HUES6 (cell line): ENCODE measurements around the gene MIDN.

Source experiments
- H3K27ac ChIP-seq: 2 replicates; pipeline ENCODE4 v1.7.0; 2013; ENCODE audit warnings: low read depth, mild to moderate bottlenecking, low read length, inconsistent platforms
- H3K27me3 ChIP-seq: 2 replicates; pipeline ENCODE4 v1.6.1; 2013; ENCODE audit warnings: low read length; ENCODE audit not compliant: control insufficient read depth, insufficient read depth
- H3K36me3 ChIP-seq: 2 replicates; pipeline ENCODE4 v1.6.1; 2013; ENCODE audit warnings: low read length; ENCODE audit not compliant: control insufficient read depth, insufficient read depth
- H3K4me1 ChIP-seq: 2 replicates; pipeline ENCODE4 v1.6.1; 2013; ENCODE audit warnings: low read length; ENCODE audit not compliant: control insufficient read depth, insufficient read depth
- H3K4me3 ChIP-seq: 2 replicates; pipeline ENCODE4 v1.5.1; 2013; ENCODE audit warnings: low read depth, low read length
- H3K9ac ChIP-seq: one replicate; pipeline ENCODE4 v1.6.1; 2013; ENCODE audit warnings: mild to moderate bottlenecking, low read length
- H3K9me3 ChIP-seq: 2 replicates; pipeline ENCODE4 v1.6.1; 2013; ENCODE audit warnings: low read depth, low read length; ENCODE audit not compliant: control insufficient read depth, insufficient read depth

MIDN gene

GRCh38 chr19:1277061-1277460 lies 28.7 kb downstream of the MIDN start:
- Histone ChIP-seq H3K4me1 (peaks cover 19% of the 10 kb centered on the region), H3K27me3 (no peaks in the 10 kb centered on the region), H3K9ac (no peak overlapping the region), H3K36me3 (peaks cover 45% of the 10 kb centered on the region), H3K27ac (no peak overlapping the region), H3K4me3 (peak overlapping the region; percentile 89; the same call in 1 of the 2 replicates), H3K9me3 (no peaks in the 10 kb centered on the region)

- Histone ChIP-seq H3K36me3 (peaks cover 35% of the 10 kb centered on the region), H3K9ac (no peak overlapping the region), H3K4me3 (no peak overlapping the region)
These were observed 29.7 kb downstream of the MIDN start for GRCh38 chr19:1278074-1278473.

DNA sequence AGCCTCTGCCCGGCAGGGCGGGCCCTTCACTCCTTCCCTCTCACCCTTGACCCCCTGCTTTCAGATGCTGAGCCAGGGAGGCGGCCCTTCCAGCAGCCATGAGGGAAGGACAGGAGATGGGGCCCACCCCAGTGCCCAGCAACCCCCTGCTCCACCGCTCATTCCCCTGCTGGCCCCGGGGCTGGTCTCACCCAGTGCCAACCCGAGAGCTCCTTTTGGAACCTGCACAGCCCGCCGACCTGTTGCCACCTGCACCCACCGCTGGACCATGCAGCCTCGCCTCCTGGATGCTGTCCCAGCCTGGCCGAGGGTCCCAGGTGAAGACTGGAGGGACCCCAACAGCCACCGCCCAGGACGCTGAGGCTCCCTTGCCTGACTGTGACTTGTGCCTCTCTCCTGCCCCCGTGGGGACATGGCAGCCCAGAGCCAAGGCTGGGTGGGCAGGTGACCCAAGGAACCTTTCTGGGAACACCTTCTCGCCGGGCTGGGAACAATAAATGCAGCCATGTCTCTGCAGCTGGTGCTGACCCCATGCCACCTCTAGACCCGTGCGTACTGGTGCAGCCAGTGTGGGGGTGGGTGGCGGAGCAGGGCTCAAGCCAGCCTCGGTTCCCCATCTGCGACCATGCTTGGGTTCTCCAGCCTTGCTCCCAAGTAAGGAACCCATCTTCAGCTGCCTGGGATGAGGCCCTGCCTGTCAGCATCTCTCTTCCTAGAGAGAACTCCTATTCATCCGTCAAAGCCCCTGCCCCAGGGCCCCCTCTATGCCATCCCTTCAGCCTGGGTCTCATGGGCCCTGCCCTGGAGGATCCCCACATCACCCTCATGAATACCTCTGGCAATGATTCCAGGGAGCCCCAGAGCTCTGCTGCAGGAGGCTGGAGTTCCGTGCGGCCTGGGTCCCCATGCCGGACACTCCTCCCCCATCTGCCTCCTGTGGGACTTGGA lies 30.6 kb downstream of the MIDN start:
- H3K4me3 ChIP-seq, result no peak overlapping the region
- no peak overlapping the region for H3K9ac ChIP-seq
- H3K27me3 ChIP-seq, result peaks cover 12% of the 10 kb centered on the region
- H3K4me1 ChIP-seq, result peaks cover 21% of the 10 kb centered on the region
- H3K36me3 ChIP-seq, result peaks cover 26% of the 10 kb centered on the region
- H3K27ac ChIP-seq, result no peak overlapping the region
- H3K9me3 ChIP-seq, result no peaks in the 10 kb centered on the region

More at GRCh38 chr19:1278074-1278473, 29.7 kb downstream of the MIDN start:
- H3K9me3 ChIP-seq, result no peaks in the 10 kb centered on the region
- no peak overlapping the region for H3K27ac ChIP-seq
- H3K27me3 ChIP-seq, result peaks cover 3% of the 10 kb centered on the region; the same call in 1 of the 2 replicates
- peaks cover 20% of the 10 kb centered on the region for H3K4me1 ChIP-seq

- Histone ChIP-seq H3K27ac (no peak overlapping the region), H3K4me1 (peaks cover 17% of the 10 kb centered on the region), H3K9me3 (no peaks in the 10 kb centered on the region), H3K9ac (no peak overlapping the region), H3K4me3 (no peak overlapping the region), H3K36me3 (peaks cover 17% of the 10 kb centered on the region), H3K27me3 (peaks cover 20% of the 10 kb centered on the region)
These were observed 31.5 kb downstream of the MIDN start for GRCh38 chr19:1279782-1280341.

- Histone ChIP-seq H3K4me3 (no peak overlapping the region), H3K27me3 (peaks cover 26% of the 10 kb centered on the region), H3K9me3 (no peaks in the 10 kb centered on the region), H3K9ac (no peak overlapping the region), H3K36me3 (peaks cover 17% of the 10 kb centered on the region), H3K4me1 (peaks cover 17% of the 10 kb centered on the region), H3K27ac (no peak overlapping the region)
These were observed 32.5 kb downstream of the MIDN start for GRCh38 chr19:1280636-1281568.

- no peak overlapping the region for H3K4me3 ChIP-seq
These were observed 33.3 kb downstream of the MIDN start for GRCh38 chr19:1281569-1282287.

GRCh38 chr19:1282588-1283206 lies 34.3 kb downstream of the MIDN start:
- no peak overlapping the region for H3K9ac ChIP-seq
- H3K4me1 ChIP-seq, result peaks cover 18% of the 10 kb centered on the region; the same call in 1 of the 2 replicates
- H3K27me3 ChIP-seq, result peaks cover 40% of the 10 kb centered on the region

More at GRCh38 chr19:1281569-1282287, 33.3 kb downstream of the MIDN start:
- Histone ChIP-seq H3K9me3 (no peaks in the 10 kb centered on the region), H3K27me3 (peaks cover 31% of the 10 kb centered on the region), H3K4me1 (peaks cover 14% of the 10 kb centered on the region; the same call in 1 of the 2 replicates), H3K36me3 (peaks cover 17% of the 10 kb centered on the region), H3K9ac (no peak overlapping the region), H3K27ac (no peak overlapping the region)

DNA sequence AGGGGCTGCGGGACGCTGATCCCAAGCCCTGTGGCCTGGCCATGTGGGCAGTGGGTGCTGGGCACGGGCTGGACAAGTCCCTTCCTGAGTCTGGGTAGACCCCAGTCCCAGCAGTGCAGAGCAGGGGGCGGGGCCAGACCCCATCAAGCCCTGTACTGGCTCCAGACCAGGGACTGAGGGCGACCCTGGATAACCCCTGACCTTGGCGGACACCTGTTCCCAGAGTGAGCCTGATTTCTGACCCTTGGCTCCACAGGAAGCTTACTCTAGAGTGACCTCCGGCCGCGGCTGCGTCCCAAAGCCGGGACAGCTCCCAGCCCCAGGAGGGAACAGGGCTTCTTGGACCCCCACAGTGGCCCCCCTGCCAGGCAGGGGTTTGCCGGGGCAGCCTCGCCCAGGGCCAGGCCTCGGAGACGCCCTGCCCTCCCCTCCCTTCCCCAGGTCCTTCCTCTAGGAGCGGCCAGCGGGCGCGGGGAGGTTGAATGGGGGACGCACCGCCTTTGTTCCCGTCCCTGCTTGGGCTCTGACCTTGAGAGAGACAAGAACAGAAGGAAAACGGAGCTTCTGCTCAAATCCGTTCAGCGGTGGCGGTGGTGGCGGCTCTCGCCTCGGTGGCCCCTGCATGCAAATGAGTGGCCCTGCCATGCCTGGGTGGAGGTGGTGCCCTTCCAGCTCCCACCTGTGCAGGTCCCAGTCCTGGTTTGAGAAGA lies 35.0 kb downstream of the MIDN start:
- Histone ChIP-seq H3K9me3 (no peaks in the 10 kb centered on the region), H3K27me3 (peaks cover 47% of the 10 kb centered on the region), H3K36me3 (peaks cover 13% of the 10 kb centered on the region), H3K9ac (no peak overlapping the region), H3K4me3 (no peak overlapping the region), H3K4me1 (peaks cover 18% of the 10 kb centered on the region; the same call in 1 of the 2 replicates), H3K27ac (no peak overlapping the region)

More at GRCh38 chr19:1282588-1283206, 34.3 kb downstream of the MIDN start:
- Histone ChIP-seq H3K9me3 (no peaks in the 10 kb centered on the region), H3K4me3 (no peak overlapping the region), H3K27ac (no peak overlapping the region), H3K36me3 (peaks cover 13% of the 10 kb centered on the region)

DNA sequence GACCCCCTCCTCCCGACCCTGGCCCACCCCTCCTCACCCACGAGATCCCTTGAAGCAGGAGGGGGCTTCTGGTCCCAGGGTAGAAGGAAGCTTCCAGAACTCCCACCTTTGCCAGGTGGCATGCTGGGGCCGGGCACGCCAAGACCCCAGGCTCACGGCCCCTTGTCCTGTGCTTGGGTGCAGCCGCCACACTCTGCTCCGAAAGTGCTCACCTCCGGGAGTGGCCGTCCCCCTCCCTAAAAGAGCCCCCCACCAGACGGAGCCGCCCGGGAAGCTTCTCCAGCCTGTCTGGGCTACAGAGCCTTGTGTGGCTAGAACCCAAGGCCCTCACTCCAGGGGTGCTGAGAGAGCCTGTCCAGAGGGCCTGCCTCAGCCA lies 35.5 kb downstream of the MIDN start:
- Histone ChIP-seq H3K4me3 (no peak overlapping the region), H3K9me3 (no peaks in the 10 kb centered on the region), H3K9ac (no peak overlapping the region), H3K27me3 (peaks cover 47% of the 10 kb centered on the region), H3K4me1 (peaks cover 18% of the 10 kb centered on the region; the same call in 1 of the 2 replicates), H3K36me3 (peaks cover 10% of the 10 kb centered on the region), H3K27ac (no peak overlapping the region)
